GM10847 (cell line): ENCODE results near the gene TSPAN32.

Experiments
- POLR2A ChIP-seq: IDR thresholded peaks from 2 replicates; pipeline ENCODE4 v1.6.1; 2011; ENCODE audit not compliant: insufficient read length; ENCODE audit errors: extremely low read depth

TSPAN32 gene

GRCh38 chr11:2263724-2264360 lies 38.0 kb upstream of the TSPAN32 start:
- no peak for TF ChIP-seq POLR2A

DNA sequence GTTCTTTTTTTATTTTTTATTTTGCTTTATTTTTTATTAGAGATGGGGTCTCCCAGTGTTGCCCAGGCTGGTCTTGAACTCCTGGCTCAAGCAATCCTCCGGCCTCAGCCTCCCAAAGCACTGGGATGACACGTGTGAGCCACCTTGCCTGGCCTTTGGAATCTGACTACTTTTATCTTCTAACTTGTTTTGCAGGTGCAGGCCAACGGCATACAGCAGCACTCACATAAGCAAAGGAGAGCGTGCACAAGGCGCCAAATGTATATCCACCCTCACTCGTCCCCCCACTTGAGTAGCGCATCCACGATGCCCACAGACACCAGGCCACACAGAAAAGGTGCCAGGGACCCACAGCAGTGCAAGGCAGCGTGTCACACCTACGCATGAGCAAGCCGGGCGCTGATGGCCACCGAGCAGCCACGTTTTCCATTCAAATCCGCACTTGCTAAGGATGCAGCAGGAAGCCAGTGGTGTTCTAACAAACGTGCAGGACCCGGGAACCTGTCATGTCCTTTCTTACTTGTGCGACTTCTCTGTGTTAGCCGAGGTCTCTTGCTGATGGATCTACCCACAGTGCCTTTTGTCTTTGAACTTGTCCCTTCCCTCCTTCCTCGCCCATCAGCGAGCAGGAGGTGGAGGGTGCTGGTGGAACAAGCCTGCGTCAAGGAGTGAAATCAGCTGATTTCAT lies 37.3 kb upstream of the TSPAN32 start:
- TF ChIP-seq POLR2A: no peak

DNA sequence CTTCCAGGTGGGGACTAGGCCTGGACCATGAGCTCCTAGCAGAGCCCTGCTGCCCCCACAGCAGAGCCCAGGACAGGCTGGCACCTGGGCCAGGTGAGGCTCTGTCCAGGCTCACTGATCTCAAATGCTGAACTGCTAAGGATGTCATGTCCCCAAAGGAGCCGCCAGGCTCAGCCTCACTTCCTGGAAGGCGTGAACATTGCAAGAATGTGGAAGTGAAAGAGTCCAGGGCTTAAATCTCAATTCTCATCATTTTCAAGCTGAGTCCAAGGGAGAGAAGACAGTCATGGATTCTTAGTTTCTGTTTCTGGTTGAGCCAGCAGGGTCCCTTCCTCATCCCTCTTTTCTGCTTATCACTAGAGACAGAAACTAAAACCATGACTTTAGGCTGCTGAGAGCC lies 36.4 kb upstream of the TSPAN32 start:
- TF ChIP-seq POLR2A: no peak

- no peak for TF ChIP-seq POLR2A
These were observed 35.8 kb upstream of the TSPAN32 start for GRCh38 chr11:2265854-2266585.

- no peak for TF ChIP-seq POLR2A
These were observed 35.1 kb upstream of the TSPAN32 start for GRCh38 chr11:2266586-2267305.

DNA sequence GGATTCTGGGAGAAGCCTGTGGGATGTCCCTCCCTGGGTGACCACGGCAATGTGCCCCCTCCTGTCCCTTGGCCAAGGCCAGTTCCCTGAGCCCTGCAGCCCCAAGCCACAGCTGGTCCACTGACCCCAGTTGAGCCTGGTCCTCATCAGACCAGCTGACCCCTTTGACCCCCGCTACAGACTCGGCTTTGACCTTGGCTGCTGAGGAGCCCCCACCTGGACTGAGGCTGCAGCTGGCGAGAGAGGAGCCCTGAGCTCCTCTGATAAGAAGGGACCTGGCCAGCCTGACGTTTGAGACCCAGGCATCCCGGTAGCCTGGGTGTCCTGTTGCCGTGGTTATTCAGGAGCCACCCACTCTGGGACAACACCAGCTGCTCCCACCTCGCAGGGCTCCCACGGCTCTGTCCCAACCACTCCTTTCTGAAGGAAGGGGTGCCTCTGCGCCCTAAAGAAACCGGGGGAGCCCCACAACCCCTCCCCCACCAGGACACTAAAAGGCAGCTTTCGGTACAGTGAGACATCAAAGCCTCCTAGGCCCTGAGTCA lies 34.4 kb upstream of the TSPAN32 start:
- TF ChIP-seq POLR2A: no peak

DNA sequence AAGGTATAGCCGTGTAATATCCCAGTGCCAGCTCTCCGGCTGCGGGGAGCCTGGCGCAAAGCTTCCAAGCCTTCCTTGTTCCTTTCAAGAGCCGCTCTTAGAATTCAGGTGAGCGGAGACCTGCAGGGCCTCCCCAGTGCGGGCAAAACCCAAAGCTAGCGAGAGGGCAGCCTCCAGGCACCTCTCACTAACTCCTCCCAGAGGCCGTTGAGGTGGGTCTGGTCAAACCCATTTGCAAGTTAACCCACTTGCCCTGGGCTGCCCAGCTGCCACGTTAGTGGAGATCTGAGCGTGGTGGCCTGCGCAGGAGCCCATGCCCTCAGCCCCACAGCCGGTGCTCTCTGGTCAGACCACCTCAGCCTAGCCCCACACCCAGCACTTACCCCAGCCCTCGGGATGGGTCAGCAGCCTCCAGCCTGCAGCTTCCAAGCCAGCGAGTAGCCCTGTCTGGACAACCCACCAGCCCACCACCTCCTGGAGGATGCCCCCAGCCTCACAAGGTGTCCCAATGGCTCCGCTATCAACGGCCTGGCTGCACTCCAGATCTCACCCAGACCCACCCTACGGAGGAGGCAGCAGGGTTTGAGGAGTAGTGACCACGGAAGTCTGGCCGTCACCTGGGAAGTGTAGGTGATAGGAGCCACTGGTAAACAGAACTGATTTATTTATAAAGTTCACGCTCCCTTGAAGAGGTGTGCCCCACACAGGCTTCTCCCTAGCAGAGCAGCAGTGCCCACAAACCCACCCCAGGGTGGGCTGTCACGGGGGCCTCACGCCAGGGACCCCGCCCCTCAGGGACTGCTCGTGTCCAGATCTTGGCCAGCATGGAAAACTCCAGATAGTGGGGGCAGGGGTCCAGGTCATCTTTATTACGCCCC lies 33.7 kb upstream of the TSPAN32 start:
- no peak for TF ChIP-seq POLR2A

GRCh38 chr11:2268729-2269600 lies 32.8 kb upstream of the TSPAN32 start:
- no peak for TF ChIP-seq POLR2A

DNA sequence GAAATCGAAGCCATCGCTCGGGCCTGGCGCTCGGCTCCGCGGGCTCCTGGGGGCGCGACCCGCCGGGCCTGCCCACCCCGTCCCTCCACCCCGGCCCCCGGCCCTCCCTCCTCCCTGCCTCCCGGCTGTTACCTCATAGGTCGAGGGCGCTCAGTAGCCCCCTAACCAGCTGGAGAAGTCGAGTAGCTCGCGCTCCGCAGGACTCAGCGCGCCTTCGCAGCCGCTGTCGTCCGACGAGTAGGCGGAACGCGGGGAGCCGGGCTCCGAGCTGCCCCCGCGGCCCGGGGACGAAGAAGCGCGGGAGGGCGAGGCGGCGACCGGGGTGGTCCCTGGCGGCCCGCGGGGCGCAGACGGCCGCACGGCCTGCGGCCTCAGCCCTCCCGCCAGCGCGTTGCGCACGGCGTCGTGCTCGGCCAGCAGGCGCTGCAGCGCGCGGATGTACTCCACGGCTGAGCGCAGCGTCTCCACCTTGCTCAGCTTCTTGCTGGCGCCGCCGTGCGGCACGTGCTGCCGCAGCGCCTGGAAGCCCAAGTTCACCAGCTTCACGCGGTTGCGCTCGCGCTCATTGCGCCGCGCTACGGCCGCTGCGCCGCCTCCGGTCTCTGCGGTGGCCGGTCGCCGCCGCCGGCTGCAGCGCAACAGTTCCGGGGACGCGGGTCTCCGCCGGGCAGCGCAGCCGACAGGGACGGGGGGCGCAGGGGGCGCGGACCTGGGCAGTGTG lies 32.1 kb upstream of the TSPAN32 start:
- no peak for TF ChIP-seq POLR2A

DNA sequence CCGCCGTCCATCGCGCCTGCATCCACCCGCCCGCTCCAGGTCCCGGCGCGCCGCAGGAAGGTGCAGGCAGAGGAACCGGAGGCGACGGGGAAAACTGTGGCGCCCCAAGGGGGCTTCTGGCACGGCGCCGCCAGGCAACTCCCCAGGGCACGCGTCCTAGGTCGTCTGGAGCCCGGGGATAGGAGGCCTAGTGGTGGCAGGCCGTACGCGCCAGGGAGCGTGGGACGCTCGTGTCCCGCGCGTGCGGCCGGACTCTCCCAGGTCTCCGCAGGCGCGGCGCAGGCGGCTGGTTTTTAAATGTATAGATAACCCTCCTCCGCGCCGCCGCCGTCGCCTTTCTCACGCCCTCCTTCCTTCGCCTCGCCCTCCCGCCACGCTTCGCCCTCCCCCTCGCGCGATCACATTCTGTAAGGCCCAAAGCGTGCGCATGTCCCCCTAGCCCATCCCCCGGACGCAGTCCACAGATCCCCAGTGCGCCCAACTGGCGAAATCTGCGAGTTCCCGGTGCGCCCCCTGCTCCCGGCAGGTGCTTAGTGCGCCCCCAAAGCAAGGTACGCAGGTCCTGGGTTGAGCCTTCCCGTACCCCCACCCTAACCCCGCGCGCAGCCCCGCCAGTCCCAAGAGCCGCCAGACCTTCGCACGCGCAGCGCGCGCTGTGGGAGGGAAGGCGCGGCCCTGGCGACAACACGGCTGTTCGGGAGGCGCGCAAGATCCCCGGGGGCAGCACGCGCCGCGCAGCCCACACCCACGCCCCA lies 31.3 kb upstream of the TSPAN32 start, which contains the start of gene ASCL2:
ASCL2 (minus strand) TSS at position 267 of the 755 bp plus-strand sequence; CDS start at position 11, 256 bp downstream.
- TF ChIP-seq POLR2A: no peak

- no peak for TF ChIP-seq POLR2A
These were observed 30.8 kb upstream of the TSPAN32 start for GRCh38 chr11:2271077-2271326.

GRCh38 chr11:2271327-2272227 lies 30.2 kb upstream of the TSPAN32 start:
- no peak for TF ChIP-seq POLR2A
